Adrenal gland (tissue), 12 donors: ENCODE measurements around the gene TULP1. TPM values are rescaled to one million over a fixed set of nuclear protein-coding genes. Genes with fewer than 3 reads are reported as not detected.

Experiments used
- DNase-seq, 7 donors: peaks; one replicate each; pipeline ENCODE4 v3.0.0-alpha.2; 2019 to 2020
- H3K27ac ChIP-seq, 5 donors: fragments of 200-600 bp; sonication (generic) in 4 of 5; 1 replicate in 3 of 5; 2 replicates in 2 of 5; pipeline versions ENCODE4 v1.5.1 to v1.8.0; 2016 to 2020; ENCODE audit warnings: mild to moderate bottlenecking in 1 of 5
- H3K27me3 ChIP-seq: fragments of 200-600 bp; 2 replicates; pipeline ENCODE4 v1.8.0; 2021
- H3K36me3 ChIP-seq, 2 donors: fragments of 200-600 bp; replicated peaks in 1 of 2; 1 replicate in 1 of 2; 2 replicates in 1 of 2; pipeline versions ENCODE4 v1.5.1 to v1.8.0; 2018 to 2022
- H3K4me1 ChIP-seq, 2 donors: fragments of 200-600 bp; replicated peaks in 1 of 2; 1 replicate in 1 of 2; 2 replicates in 1 of 2; pipeline versions ENCODE4 v1.5.1 to v1.8.0; 2018 to 2021
- H3K4me3 ChIP-seq, 4 donors: fragments of 200-600 bp; sonication (generic) in 3 of 4; one replicate each; pipeline ENCODE4 v1.5.1; 2016 to 2018
- H3K9me3 ChIP-seq, 3 donors: fragments of 200-600 bp; sonication (generic) in 1 of 3; replicated peaks in 1 of 3; 1 replicate in 2 of 3; 2 replicates in 1 of 3; pipeline versions ENCODE4 v1.5.1 to v1.8.0; 2016 to 2021
- POLR2A ChIP-seq, 2 donors: fragments of 450-650 bp; IDR thresholded peaks; one replicate each; pipeline ENCODE4 v1.6.1; 2017; ENCODE audit warnings: antibody characterized with exemption in 2 of 2, mild to moderate bottlenecking in 2 of 2, moderate library complexity in 1 of 2
- WGBS, 4 donors: extraction: QIAGEN DNeasy Blood & Tissue Kit in 2 of 4; methylation state at CpG; one replicate each; pipeline versions ENCODE4 v1.1.5 to v1.1.7; 2013 to 2017; 5-methylcytosine and 5-hydroxymethylcytosine counted together
- intact Hi-C, 2 donors: fragments of 100-400 bp; cut with DNase I; formaldehyde crosslinking; loops; one replicate each; pipeline versions ENCODE4 v1.14.1 to v1.15.0; 2022 to 2023
- polyA plus RNA-seq, 3 donors: library from polyadenylated mRNA; stranded (reverse); fragments of 200-250 nt in 2 of 3; fragments of 350-450 nt in 1 of 3; fragmentation: Illumina TruSeq in 1 of 3; extraction: RNeasy Lipid Tissue Mini Kit (QIAGEN cat#74804) in 1 of 3; gene quantifications; one replicate each; pipeline ENCODE4 v1.2.3, GENCODE V29; 2013 to 2014
- total RNA-seq, 9 donors: library from RNA; depleted of rRNA in 4 of 9; stranded (reverse); fragments of >200 nt in 4 of 9; fragments of 120-200 nt in 1 of 9; fragmentation: NEBNext Ultra II Directional in 1 of 9; extraction: Animal tissue kit (Norgen Biotek cat#: 25700) in 1 of 9; gene quantifications; one replicate each; pipeline versions ENCODE4 v1.1.0 to v1.2.4, GENCODE V29; 2013 to 2023
- TF ChIP-seq, protein P1 (sequence below), 6 experiments: fragments of 450-650 bp in 4 of 6; fragments of 200-600 bp in 2 of 6; sonication (generic) in 1 of 6; IDR thresholded peaks; 1 replicate in 5 of 6; 2 replicates in 1 of 6; pipeline versions ENCODE4 v1.5.1 to v1.8.0; 2016 to 2021; ENCODE audit warnings: antibody characterized with exemption in 6 of 6, mild to moderate bottlenecking in 2 of 6, moderate library complexity in 1 of 6
- donor health status: healthy with polysubstance abuse.
- donor health status: Bipolar disorder and iron deficiency.
- donor health status: DM: yes; HTN: yes; CAD: no.
- donor health status: DM: no; HTN: no; CAD: no.
- donor health status: DM: no; HTN: no; CAD: no.
- donor health status: DM: yes; HTN: yes; CAD: no.

TULP1 gene
- total and polyA plus RNA-seq, 12 donors, result 0.06 to 0.80 (median 0.07) TPM; not detected in 9

DNA sequence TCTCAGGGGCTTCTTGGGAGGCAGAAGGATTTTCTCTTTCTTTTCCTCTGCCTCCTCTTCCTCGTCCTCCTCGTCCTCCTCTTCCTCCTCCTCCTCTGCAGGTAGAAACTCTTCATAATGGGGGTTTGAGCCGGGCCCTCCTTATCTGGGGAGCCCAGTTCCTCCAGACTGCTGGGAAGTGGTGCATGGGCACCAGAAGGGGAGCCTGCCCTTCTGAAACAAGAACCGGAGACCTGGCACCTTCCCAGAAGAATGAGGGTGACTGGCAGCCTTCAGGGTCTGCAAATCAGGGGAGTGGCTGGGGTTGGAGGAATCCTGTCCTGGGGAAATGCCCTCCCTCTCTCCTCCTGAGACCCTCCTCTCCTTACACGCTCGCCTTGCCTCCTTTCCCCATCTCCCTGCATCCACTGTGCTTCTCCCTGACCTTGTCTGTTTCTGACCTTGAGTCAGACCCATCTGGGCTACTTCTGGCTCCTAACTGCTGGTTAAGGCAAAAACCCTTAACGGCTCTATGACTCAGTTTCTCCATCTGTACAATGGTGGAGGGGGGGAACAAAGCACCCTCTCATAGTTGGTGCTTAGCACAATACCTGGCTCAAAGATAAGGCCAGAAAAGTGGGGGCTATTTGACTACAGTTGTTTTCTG lies 1.7 kb downstream of the TULP1 start:
- TF ChIP-seq, protein P1, sequence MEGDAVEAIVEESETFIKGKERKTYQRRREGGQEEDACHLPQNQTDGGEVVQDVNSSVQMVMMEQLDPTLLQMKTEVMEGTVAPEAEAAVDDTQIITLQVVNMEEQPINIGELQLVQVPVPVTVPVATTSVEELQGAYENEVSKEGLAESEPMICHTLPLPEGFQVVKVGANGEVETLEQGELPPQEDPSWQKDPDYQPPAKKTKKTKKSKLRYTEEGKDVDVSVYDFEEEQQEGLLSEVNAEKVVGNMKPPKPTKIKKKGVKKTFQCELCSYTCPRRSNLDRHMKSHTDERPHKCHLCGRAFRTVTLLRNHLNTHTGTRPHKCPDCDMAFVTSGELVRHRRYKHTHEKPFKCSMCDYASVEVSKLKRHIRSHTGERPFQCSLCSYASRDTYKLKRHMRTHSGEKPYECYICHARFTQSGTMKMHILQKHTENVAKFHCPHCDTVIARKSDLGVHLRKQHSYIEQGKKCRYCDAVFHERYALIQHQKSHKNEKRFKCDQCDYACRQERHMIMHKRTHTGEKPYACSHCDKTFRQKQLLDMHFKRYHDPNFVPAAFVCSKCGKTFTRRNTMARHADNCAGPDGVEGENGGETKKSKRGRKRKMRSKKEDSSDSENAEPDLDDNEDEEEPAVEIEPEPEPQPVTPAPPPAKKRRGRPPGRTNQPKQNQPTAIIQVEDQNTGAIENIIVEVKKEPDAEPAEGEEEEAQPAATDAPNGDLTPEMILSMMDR (IDR thresholded peaks at IDR 0.05), result no peak
- TF ChIP-seq POLR2A (IDR thresholded peaks at IDR 0.05), result no peak
- intact Hi-C loops, result loop anchor here in 1 of 2 donors (10.0 kb wide), 1 partner anchor 54 kb away; no protein-coding TSS in a partner anchor
- no peak overlapping the region for H3K4me3 ChIP-seq
- H3K4me1 ChIP-seq, result no peaks in the 10 kb centered on the region
- H3K36me3 ChIP-seq, result no peaks in the 10 kb centered on the region
- 59 to 71% (median 65%) methylated on average over 7 of the region's 7 CpGs for WGBS, 4 donors
- H3K27ac ChIP-seq, result no peak overlapping the region
- H3K9me3 ChIP-seq, result no peaks in the 10 kb centered on the region
- no peak for DNase-seq
- H3K27me3 ChIP-seq, result peaks cover 10% of the 10 kb centered on the region

DNA sequence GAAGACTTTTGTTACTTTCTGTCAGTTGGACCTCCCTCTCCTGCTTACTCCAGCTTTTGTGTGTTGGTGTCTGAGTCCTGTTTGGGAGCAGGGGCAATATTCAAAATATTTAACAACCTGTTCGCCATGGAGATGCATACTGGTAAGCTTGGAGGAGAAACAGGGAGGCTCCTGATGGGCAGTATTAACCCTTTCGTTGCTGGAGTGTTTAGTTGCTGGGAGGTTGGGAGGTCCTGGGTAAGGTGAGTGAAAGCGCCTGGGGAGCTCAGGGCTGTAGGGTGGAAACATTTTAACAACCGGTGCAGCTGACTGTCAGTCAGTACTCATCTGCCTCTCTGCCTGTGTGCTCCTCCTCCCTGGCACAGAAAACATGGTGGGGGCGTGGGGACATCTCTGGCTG lies 4.2 kb downstream of the TULP1 start:
- H3K4me3 ChIP-seq, result no peak overlapping the region
- no peak for DNase-seq
- H3K27me3 ChIP-seq, result peaks cover 18% of the 10 kb centered on the region
- H3K9me3 ChIP-seq, result no peaks in the 10 kb centered on the region
- H3K36me3 ChIP-seq, result no peaks in the 10 kb centered on the region
- TF ChIP-seq, protein P1 (IDR thresholded peaks at IDR 0.05), result no peak
- TF ChIP-seq POLR2A (IDR thresholded peaks at IDR 0.05), result no peak
- no peak overlapping the region for H3K27ac ChIP-seq
- intact Hi-C loops, result no loop called here
- H3K4me1 ChIP-seq, result no peaks in the 10 kb centered on the region
- WGBS, 4 donors, result 48 to 63% (median 56%) methylated on average over 4 to 5 of the region's 5 CpGs

DNA sequence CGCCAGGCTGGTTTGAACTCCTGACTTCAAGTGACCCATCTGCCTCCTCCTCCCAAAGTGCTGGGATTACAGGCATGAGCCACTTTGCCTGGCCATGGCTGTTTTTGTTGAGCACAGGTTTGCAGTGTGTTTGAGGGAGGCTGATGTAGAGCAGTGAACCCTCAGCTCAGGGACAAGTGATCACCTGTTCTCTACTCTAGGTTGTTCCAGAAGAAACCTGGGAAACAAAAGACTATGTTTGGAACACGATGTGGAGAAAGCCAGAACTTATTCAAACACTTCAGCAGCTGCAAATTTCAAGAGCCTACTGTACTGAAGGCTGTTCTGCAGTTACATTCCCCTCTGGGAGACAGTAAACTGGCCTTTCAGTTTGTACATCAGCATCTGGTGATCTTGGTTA lies 4.7 kb downstream of the TULP1 start:
- no peaks in the 10 kb centered on the region for H3K9me3 ChIP-seq
- intact Hi-C loops, result no loop called here
- no peak overlapping the region for H3K4me3 ChIP-seq
- no peaks in the 10 kb centered on the region for H3K36me3 ChIP-seq
- peaks cover 18% of the 10 kb centered on the region for H3K27me3 ChIP-seq
- TF ChIP-seq POLR2A (IDR thresholded peaks at IDR 0.05), result no peak
- TF ChIP-seq, protein P1 (IDR thresholded peaks at IDR 0.05), result no peak
- H3K4me1 ChIP-seq, result no peaks in the 10 kb centered on the region
- no peak for DNase-seq
- WGBS, 4 donors, result 63 to 86% (median 76%) methylated on average over 1 to 2 of the region's 2 CpGs
- no peak overlapping the region for H3K27ac ChIP-seq

GRCh38 chr6:35507221-35507620 lies 5.5 kb downstream of the TULP1 start:
- WGBS, 4 donors, result 88 to 100% (median 95%) methylated on average over 2 of the region's 2 CpGs
- no peak for DNase-seq

More at GRCh38 chr6:35507221-35507620, 5.5 kb downstream of the TULP1 start:
- Histone ChIP-seq H3K36me3 (no peaks in the 10 kb centered on the region), H3K9me3 (no peaks in the 10 kb centered on the region), H3K27ac (no peak overlapping the region), H3K27me3 (peaks cover 16% of the 10 kb centered on the region), H3K4me1 (no peaks in the 10 kb centered on the region), H3K4me3 (no peak overlapping the region)
- intact Hi-C loops, result no loop called here
- TF ChIP-seq, protein P1 (IDR thresholded peaks at IDR 0.05), result no peak
- TF ChIP-seq POLR2A (IDR thresholded peaks at IDR 0.05), result no peak
